WTC11 (cell line): ENCODE data around the gene MOB2. TPM values are rescaled to one million over a fixed set of nuclear protein-coding genes. Genes with fewer than 3 reads are reported as not detected.

Source experiments
- ATAC-seq: fragments of 200-7000 bp; cut with Tn5 transposase; 2 replicates; pipeline ENCODE4 v1.10.0; 2021; ENCODE audit warnings: mild to moderate bottlenecking, moderate library complexity
- CTCF ChIA-PET: fragments of 300-600 bp; sonication (Branson Sonifier 250); formaldehyde crosslinking; loops from one replicate; lab custom pipeline; 2021; ENCODE audit warnings: antibody characterized with exemption; lab: Charles Lee
- POLR2A ChIA-PET: fragments of 350-600 bp; sonication (Branson Sonifier 250); formaldehyde crosslinking; loops from one replicate; lab custom pipeline; 2021; ENCODE audit warnings: antibody characterized with exemption; lab: Charles Lee
- DNase-seq: peaks from one replicate; pipeline ENCODE4 v3.0.0; 2021; ENCODE audit warnings: low spot score
- H3K27ac Mint-ChIP-seq: 2 replicates; pipeline ENCODE4 v1.8.0; 2021; ENCODE audit warnings: mixed read lengths
- H3K27me3 Mint-ChIP-seq: 2 replicates; pipeline ENCODE4 v1.8.0; 2021; ENCODE audit warnings: low read depth, mild to moderate bottlenecking, moderate library complexity, mixed read lengths
- H3K36me3 Mint-ChIP-seq: 2 replicates; pipeline ENCODE4 v1.8.0; 2021; ENCODE audit warnings: mixed read lengths
- H3K4me1 Mint-ChIP-seq: 2 replicates; pipeline ENCODE4 v1.8.0; 2022; ENCODE audit warnings: mixed read lengths
- H3K4me3 Mint-ChIP-seq: 2 replicates; pipeline ENCODE4 v1.8.0; 2021; ENCODE audit warnings: mild to moderate bottlenecking, moderate library complexity, mixed read lengths
- H3K9me3 Mint-ChIP-seq: 2 replicates; pipeline ENCODE4 v1.8.0; 2021; ENCODE audit warnings: mixed read lengths
- ETV6 ChIP-seq: sonication (generic); formaldehyde crosslinking; IDR thresholded peaks from 2 replicates; pipeline ENCODE4 v1.8.1; 2022; ENCODE audit warnings: mild to moderate bottlenecking, missing genetic modification reagents
- FOXK1 ChIP-seq: sonication (generic); formaldehyde crosslinking; IDR thresholded peaks from 2 replicates; pipeline ENCODE4 v1.8.0; 2022; ENCODE audit warnings: mild to moderate bottlenecking, moderate library complexity, missing genetic modification reagents
- GABPB1 ChIP-seq: sonication (generic); formaldehyde crosslinking; IDR thresholded peaks from 2 replicates; pipeline ENCODE4 v1.8.1; 2023; ENCODE audit warnings: mild to moderate bottlenecking, missing genetic modification reagents
- IRF2 ChIP-seq: sonication (generic); formaldehyde crosslinking; IDR thresholded peaks from 2 replicates; pipeline ENCODE4 v1.8.0; 2022; ENCODE audit warnings: low read depth, missing genetic modification reagents, borderline replicate concordance
- KAT7 ChIP-seq: sonication (generic); formaldehyde crosslinking; IDR thresholded peaks from 2 replicates; pipeline ENCODE4 v1.8.1; 2023; ENCODE audit warnings: missing genetic modification reagents, mild to moderate bottlenecking, borderline replicate concordance
- NFE2L1 ChIP-seq: sonication (generic); formaldehyde crosslinking; IDR thresholded peaks from 2 replicates; pipeline ENCODE4 v1.8.1; 2023; ENCODE audit warnings: missing genetic modification reagents
- NR1H2 ChIP-seq: sonication (generic); formaldehyde crosslinking; IDR thresholded peaks from 2 replicates; pipeline ENCODE4 v1.9.0; 2021; ENCODE audit warnings: mild to moderate bottlenecking, moderate library complexity, missing genetic modification reagents
- NR2C2 ChIP-seq: sonication (generic); formaldehyde crosslinking; IDR thresholded peaks from 2 replicates; pipeline ENCODE4 v1.8.0; 2022; ENCODE audit warnings: mild to moderate bottlenecking, missing genetic modification reagents
- SMAD3 ChIP-seq: sonication (generic); formaldehyde crosslinking; IDR thresholded peaks from 2 replicates; pipeline ENCODE4 v1.8.0; 2022; ENCODE audit warnings: missing genetic modification reagents, mild to moderate bottlenecking, borderline replicate concordance
- SP1 ChIP-seq: sonication (generic); formaldehyde crosslinking; conservative IDR thresholded peaks from 2 replicates; pipeline ENCODE4 v1.8.1; 2022; ENCODE audit warnings: missing genetic modification reagents
- TEAD1 ChIP-seq: sonication (generic); formaldehyde crosslinking; IDR thresholded peaks from 2 replicates; pipeline ENCODE4 v1.8.0; 2022; ENCODE audit warnings: mild to moderate bottlenecking, missing genetic modification reagents
- TP53 ChIP-seq: sonication (generic); formaldehyde crosslinking; IDR thresholded peaks from 2 replicates; pipeline ENCODE4 v1.8.1; 2023; ENCODE audit warnings: mild to moderate bottlenecking, missing genetic modification reagents
- ZBTB21 ChIP-seq: sonication (generic); formaldehyde crosslinking; IDR thresholded peaks from 2 replicates; pipeline ENCODE4 v1.8.1; 2023; ENCODE audit warnings: mild to moderate bottlenecking, missing genetic modification reagents, borderline replicate concordance
- ZNF416 ChIP-seq: fragments of 250-450 bp; sonication (Bioruptor Pico); IDR thresholded peaks from 2 replicates; pipeline ENCODE4 v1.9.0; 2021; ENCODE audit warnings: mild to moderate bottlenecking, inconsistent platforms
- total RNA-seq: library from RNA; stranded (reverse); gene quantifications from 3 replicates; pipeline ENCODE4 v1.2.3, GENCODE V29; 2021
- TF ChIP-seq, protein P1 (sequence below): fragments of 200-600 bp; IDR thresholded peaks from 2 replicates; pipeline ENCODE4 v1.8.0; 2022; ENCODE audit warnings: antibody characterized with exemption
- TF ChIP-seq, protein P2 (sequence below): sonication (generic); formaldehyde crosslinking; IDR thresholded peaks from 2 replicates; pipeline ENCODE4 v1.8.0; 2022; ENCODE audit warnings: mild to moderate bottlenecking, missing genetic modification reagents
- TF ChIP-seq, protein P3 (sequence below): sonication (generic); formaldehyde crosslinking; IDR thresholded peaks from 2 replicates; pipeline ENCODE4 v1.8.0; 2022; ENCODE audit warnings: mild to moderate bottlenecking, missing genetic modification reagents
- TF ChIP-seq, protein P4 (sequence below): fragments of 250-450 bp; sonication (Bioruptor Pico); conservative IDR thresholded peaks from 2 replicates; pipeline ENCODE4 v1.9.0; 2021; ENCODE audit warnings: mild to moderate bottlenecking
- TF ChIP-seq, protein P5 (sequence below): sonication (generic); formaldehyde crosslinking; IDR thresholded peaks from 2 replicates; pipeline ENCODE4 v1.8.0; 2023; ENCODE audit warnings: mild to moderate bottlenecking, missing genetic modification reagents
- TF ChIP-seq, protein P6 (sequence below): sonication (generic); formaldehyde crosslinking; IDR thresholded peaks from 2 replicates; pipeline ENCODE4 v1.8.1; 2023; ENCODE audit warnings: mild to moderate bottlenecking, missing genetic modification reagents
- TF ChIP-seq, protein P7 (sequence below): sonication (generic); formaldehyde crosslinking; conservative IDR thresholded peaks from 2 replicates; pipeline ENCODE4 v1.8.1; 2023; ENCODE audit warnings: mild to moderate bottlenecking, low read depth, missing genetic modification reagents, moderate library complexity

Gene MOB2
- total RNA-seq, 1 experiment from 2014 or later, result 21.7 TPM

DNA sequence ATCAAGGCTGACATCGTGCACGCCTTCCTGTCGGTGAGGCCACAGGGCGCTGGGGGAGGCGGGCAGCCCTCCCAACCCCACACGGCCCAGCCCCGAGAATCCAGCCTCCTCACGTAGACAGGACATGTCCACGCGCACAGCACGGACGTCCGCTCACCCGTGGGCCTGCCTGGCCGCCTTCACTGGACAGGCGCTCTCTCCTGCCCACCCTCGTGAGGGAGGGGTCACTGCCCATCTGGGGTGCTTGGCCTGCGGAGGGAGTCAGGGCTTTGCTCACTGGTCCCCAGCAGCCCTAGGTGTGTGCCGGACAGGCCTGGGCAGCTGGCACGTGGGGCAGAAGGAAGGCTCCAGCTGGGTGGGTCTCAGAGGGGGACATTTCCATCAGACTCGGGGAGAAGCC is 32.0 kb downstream of the MOB2 start:
- CTCF ChIA-PET, result interaction anchor here (1.0 kb wide), 1 partner anchor 120 kb away, joined by 3 read pairs; no protein-coding TSS in a partner anchor
- no peak for ATAC-seq

DNA sequence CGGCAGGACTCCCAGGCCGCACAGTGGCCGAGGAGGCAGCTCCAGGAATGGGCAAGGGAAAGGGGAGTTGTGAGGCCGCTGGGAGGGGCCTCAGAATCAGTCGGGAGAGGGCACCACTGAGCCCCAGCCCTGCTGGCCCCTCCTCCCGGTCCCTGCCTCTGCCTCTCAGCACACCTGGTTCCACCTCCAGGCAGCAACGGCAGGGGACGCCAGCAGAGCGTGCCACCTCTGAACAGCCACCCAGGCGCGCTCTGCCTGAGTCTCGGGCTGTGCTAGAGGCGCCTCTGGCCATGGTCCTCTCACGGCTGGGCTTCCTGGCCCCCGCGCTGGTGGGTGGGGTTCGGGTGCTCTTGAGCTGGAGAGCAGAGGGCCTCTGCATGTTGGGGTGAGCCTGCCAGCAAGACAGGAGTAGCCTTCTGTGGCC is 33.0 kb downstream of the MOB2 start:
- Mint-ChIP-seq H3K4me1 (no peaks in the 10 kb centered on the region), H3K9me3 (no peaks in the 10 kb centered on the region), H3K27ac (no peak overlapping the region), H3K36me3 (no peaks in the 10 kb centered on the region), H3K27me3 (no peaks in the 10 kb centered on the region), H3K4me3 (no peak overlapping the region)
- peak; percentile 95 for ATAC-seq
- ChIA-PET CTCF (interaction anchor here (0.6 to 1.6 kb wide), 31 partner anchors 10 to 609 kb away, joined by 3 to 15 read pairs (median 4); partner anchors contain the start of gene BRSK2), POLR2A (no interaction called here)
- peak; percentile 89 for DNase-seq
- no peak for TF ChIP-seq ZNF416 (CRISPR knock-in tag)
- TF ChIP-seq, protein P1, sequence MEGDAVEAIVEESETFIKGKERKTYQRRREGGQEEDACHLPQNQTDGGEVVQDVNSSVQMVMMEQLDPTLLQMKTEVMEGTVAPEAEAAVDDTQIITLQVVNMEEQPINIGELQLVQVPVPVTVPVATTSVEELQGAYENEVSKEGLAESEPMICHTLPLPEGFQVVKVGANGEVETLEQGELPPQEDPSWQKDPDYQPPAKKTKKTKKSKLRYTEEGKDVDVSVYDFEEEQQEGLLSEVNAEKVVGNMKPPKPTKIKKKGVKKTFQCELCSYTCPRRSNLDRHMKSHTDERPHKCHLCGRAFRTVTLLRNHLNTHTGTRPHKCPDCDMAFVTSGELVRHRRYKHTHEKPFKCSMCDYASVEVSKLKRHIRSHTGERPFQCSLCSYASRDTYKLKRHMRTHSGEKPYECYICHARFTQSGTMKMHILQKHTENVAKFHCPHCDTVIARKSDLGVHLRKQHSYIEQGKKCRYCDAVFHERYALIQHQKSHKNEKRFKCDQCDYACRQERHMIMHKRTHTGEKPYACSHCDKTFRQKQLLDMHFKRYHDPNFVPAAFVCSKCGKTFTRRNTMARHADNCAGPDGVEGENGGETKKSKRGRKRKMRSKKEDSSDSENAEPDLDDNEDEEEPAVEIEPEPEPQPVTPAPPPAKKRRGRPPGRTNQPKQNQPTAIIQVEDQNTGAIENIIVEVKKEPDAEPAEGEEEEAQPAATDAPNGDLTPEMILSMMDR, result 0 out of 2 replicates have a peak, but pooled peaks have one; percentile 44
- TF ChIP-seq TEAD1 (CRISPR knock-in tag), result 0 out of 2 replicates have a peak, but pooled peaks have one; percentile 41
- TF ChIP-seq, protein P2, sequence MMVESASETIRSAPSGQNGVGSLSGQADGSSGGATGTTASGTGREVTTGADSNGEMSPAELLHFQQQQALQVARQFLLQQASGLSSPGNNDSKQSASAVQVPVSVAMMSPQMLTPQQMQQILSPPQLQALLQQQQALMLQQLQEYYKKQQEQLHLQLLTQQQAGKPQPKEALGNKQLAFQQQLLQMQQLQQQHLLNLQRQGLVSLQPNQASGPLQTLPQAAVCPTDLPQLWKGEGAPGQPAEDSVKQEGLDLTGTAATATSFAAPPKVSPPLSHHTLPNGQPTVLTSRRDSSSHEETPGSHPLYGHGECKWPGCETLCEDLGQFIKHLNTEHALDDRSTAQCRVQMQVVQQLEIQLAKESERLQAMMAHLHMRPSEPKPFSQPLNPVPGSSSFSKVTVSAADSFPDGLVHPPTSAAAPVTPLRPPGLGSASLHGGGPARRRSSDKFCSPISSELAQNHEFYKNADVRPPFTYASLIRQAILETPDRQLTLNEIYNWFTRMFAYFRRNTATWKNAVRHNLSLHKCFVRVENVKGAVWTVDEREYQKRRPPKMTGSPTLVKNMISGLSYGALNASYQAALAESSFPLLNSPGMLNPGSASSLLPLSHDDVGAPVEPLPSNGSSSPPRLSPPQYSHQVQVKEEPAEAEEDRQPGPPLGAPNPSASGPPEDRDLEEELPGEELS (CRISPR knock-in tag), result 0 out of 2 replicates have a peak, but pooled peaks have one; percentile 64
- peak; percentile 54; the same call in 1 of the 2 replicates for TF ChIP-seq ETV6 (CRISPR knock-in tag)
- TF ChIP-seq, protein P3, sequence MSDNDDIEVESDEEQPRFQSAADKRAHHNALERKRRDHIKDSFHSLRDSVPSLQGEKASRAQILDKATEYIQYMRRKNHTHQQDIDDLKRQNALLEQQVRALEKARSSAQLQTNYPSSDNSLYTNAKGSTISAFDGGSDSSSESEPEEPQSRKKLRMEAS, result peak; percentile 34; the same call in 1 of the 2 replicates
- TF ChIP-seq IRF2 (CRISPR knock-in tag), result no peak
- peak; percentile 76 for TF ChIP-seq SP1 (CRISPR knock-in tag)
- no peak for TF ChIP-seq NR1H2 (CRISPR knock-in tag)

More for the DNA sequence above, 32.0 kb downstream of the MOB2 start:
- H3K4me3 Mint-ChIP-seq, result no peak overlapping the region
- no peaks in the 10 kb centered on the region for H3K27me3 Mint-ChIP-seq
- no peaks in the 10 kb centered on the region for H3K9me3 Mint-ChIP-seq
- H3K27ac Mint-ChIP-seq, result no peak overlapping the region
- DNase-seq, result no peak
- no peaks in the 10 kb centered on the region for H3K4me1 Mint-ChIP-seq
- no peaks in the 10 kb centered on the region for H3K36me3 Mint-ChIP-seq
- POLR2A ChIA-PET, result no interaction called here
- TF ChIP-seq NR2C2 (CRISPR knock-in tag) (no peak), KAT7 (no peak), NFE2L1 (CRISPR knock-in tag) (no peak), GABPB1 (CRISPR knock-in tag) (no peak), ZBTB21 (CRISPR knock-in tag) (no peak), SMAD3 (CRISPR knock-in tag) (no peak), FOXK1 (CRISPR knock-in tag) (no peak), TP53 (CRISPR knock-in tag) (no peak)
- TF ChIP-seq, protein P4, sequence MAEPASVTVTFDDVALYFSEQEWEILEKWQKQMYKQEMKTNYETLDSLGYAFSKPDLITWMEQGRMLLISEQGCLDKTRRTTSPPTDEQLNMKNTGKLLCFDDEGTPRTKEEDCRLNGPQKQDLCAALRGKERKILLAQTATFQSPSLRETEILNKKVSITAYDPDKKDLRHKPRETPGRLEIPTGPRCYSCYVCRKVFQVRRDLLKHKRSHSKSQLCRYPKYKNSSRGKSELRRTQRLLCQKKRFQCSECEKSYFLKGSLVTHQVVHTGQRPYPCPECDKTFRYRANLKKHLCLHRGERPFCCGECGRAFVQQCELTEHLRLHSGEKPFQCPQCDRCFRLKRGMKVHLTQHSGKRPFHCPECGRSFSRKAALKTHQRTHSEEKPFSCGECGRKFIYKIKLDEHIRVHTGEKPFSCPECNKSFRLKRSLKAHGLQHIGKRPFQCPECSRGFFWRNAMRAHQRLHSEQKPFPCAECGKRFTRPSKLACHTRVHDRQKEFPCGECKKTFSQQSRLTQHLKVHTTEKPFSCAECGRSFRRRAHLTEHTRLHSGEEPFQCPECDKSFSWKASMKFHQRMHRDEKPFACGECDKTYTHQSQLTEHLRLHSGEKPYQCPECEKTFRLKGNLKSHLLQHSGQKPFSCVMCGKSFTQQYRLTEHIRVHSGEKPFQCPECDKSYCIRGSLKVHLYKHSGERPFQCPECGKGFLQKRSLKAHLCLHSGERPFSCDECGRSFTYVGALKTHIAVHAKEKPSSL (CRISPR knock-in tag), result no peak
- TF ChIP-seq, protein P5, sequence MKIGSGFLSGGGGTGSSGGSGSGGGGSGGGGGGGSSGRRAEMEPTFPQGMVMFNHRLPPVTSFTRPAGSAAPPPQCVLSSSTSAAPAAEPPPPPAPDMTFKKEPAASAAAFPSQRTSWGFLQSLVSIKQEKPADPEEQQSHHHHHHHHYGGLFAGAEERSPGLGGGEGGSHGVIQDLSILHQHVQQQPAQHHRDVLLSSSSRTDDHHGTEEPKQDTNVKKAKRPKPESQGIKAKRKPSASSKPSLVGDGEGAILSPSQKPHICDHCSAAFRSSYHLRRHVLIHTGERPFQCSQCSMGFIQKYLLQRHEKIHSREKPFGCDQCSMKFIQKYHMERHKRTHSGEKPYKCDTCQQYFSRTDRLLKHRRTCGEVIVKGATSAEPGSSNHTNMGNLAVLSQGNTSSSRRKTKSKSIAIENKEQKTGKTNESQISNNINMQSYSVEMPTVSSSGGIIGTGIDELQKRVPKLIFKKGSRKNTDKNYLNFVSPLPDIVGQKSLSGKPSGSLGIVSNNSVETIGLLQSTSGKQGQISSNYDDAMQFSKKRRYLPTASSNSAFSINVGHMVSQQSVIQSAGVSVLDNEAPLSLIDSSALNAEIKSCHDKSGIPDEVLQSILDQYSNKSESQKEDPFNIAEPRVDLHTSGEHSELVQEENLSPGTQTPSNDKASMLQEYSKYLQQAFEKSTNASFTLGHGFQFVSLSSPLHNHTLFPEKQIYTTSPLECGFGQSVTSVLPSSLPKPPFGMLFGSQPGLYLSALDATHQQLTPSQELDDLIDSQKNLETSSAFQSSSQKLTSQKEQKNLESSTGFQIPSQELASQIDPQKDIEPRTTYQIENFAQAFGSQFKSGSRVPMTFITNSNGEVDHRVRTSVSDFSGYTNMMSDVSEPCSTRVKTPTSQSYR (CRISPR knock-in tag), result no peak
- TF ChIP-seq, protein P6, sequence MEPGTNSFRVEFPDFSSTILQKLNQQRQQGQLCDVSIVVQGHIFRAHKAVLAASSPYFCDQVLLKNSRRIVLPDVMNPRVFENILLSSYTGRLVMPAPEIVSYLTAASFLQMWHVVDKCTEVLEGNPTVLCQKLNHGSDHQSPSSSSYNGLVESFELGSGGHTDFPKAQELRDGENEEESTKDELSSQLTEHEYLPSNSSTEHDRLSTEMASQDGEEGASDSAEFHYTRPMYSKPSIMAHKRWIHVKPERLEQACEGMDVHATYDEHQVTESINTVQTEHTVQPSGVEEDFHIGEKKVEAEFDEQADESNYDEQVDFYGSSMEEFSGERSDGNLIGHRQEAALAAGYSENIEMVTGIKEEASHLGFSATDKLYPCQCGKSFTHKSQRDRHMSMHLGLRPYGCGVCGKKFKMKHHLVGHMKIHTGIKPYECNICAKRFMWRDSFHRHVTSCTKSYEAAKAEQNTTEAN (CRISPR knock-in tag), result no peak
- TF ChIP-seq, protein P7, sequence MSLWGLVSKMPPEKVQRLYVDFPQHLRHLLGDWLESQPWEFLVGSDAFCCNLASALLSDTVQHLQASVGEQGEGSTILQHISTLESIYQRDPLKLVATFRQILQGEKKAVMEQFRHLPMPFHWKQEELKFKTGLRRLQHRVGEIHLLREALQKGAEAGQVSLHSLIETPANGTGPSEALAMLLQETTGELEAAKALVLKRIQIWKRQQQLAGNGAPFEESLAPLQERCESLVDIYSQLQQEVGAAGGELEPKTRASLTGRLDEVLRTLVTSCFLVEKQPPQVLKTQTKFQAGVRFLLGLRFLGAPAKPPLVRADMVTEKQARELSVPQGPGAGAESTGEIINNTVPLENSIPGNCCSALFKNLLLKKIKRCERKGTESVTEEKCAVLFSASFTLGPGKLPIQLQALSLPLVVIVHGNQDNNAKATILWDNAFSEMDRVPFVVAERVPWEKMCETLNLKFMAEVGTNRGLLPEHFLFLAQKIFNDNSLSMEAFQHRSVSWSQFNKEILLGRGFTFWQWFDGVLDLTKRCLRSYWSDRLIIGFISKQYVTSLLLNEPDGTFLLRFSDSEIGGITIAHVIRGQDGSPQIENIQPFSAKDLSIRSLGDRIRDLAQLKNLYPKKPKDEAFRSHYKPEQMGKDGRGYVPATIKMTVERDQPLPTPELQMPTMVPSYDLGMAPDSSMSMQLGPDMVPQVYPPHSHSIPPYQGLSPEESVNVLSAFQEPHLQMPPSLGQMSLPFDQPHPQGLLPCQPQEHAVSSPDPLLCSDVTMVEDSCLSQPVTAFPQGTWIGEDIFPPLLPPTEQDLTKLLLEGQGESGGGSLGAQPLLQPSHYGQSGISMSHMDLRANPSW (CRISPR knock-in tag), result no peak
